ENCODE results near the gene DYRK1B.
"Not testable (repeated sequence)": the region's sequence is repeated elsewhere in the genome, so short reads cannot be mapped to it uniquely, and the experiment has no call there.

DYRK1B gene

GRCh38 chr19:39818626-39819097 lies 15.3 kb downstream of the DYRK1B start:
- DNase-seq, result no peak

GRCh38 chr19:39817888-39818561 lies 15.9 kb downstream of the DYRK1B start:
- in situ Hi-C loops (cut with HindIII; ENCODE audit: low pct_ligation_motif_present, low pct_unique_long_range_greater_than_20kb, low sequenced_read_pairs), result no loop called here
- no peak for DNase-seq

More at GRCh38 chr19:39818626-39819097, 15.3 kb downstream of the DYRK1B start:
- in situ Hi-C loops (cut with HindIII; ENCODE audit: low pct_ligation_motif_present, low pct_unique_long_range_greater_than_20kb, low sequenced_read_pairs), result no loop called here

- in situ Hi-C loops (cut with HindIII; ENCODE audit: low pct_ligation_motif_present, low pct_unique_long_range_greater_than_20kb, low sequenced_read_pairs), result no loop called here
- no peak for DNase-seq
Observed at GRCh38 chr19:39816287-39817048, 17.5 kb downstream of the DYRK1B start.

GRCh38 chr19:39814595-39814994 lies 19.4 kb downstream of the DYRK1B start:
- DNase-seq, result no peak
- in situ Hi-C loops (cut with HindIII; ENCODE audit: low pct_ligation_motif_present, low pct_unique_long_range_greater_than_20kb, low sequenced_read_pairs), result no loop called here

GRCh38 chr19:39814111-39814510 lies 19.9 kb downstream of the DYRK1B start:
- in situ Hi-C loops (cut with HindIII; ENCODE audit: low pct_ligation_motif_present, low pct_unique_long_range_greater_than_20kb, low sequenced_read_pairs); DNase-seq: not testable (repeated sequence)

GRCh38 chr19:39813264-39813993 lies 20.5 kb downstream of the DYRK1B start:
- in situ Hi-C loops (cut with HindIII; ENCODE audit: low pct_ligation_motif_present, low pct_unique_long_range_greater_than_20kb, low sequenced_read_pairs), result no loop called here

GRCh38 chr19:39811064-39811463 lies 22.9 kb downstream of the DYRK1B start:
- in situ Hi-C loops (cut with HindIII; ENCODE audit: low pct_ligation_motif_present, low pct_unique_long_range_greater_than_20kb, low sequenced_read_pairs), result no loop called here
- DNase-seq, result no peak

More at GRCh38 chr19:39813264-39813993, 20.5 kb downstream of the DYRK1B start:
- DNase-seq, result no peak

GRCh38 chr19:39810424-39810823 lies 23.5 kb downstream of the DYRK1B start:
- in situ Hi-C loops (cut with HindIII; ENCODE audit: low pct_ligation_motif_present, low pct_unique_long_range_greater_than_20kb, low sequenced_read_pairs), result no loop called here
- DNase-seq, result no peak

GRCh38 chr19:39809368-39809767 lies 24.6 kb downstream of the DYRK1B start:
- no peak for DNase-seq
- in situ Hi-C loops (cut with HindIII; ENCODE audit: low pct_ligation_motif_present, low pct_unique_long_range_greater_than_20kb, low sequenced_read_pairs), result no loop called here

- in situ Hi-C loops (cut with HindIII; ENCODE audit: low pct_ligation_motif_present, low pct_unique_long_range_greater_than_20kb, low sequenced_read_pairs); DNase-seq: not testable (repeated sequence)
Observed at GRCh38 chr19:39808688-39809087, 25.3 kb downstream of the DYRK1B start.

GRCh38 chr19:39807846-39808364 lies 26.1 kb downstream of the DYRK1B start:
- in situ Hi-C loops (cut with HindIII; ENCODE audit: low pct_ligation_motif_present, low pct_unique_long_range_greater_than_20kb, low sequenced_read_pairs), result no loop called here
- no peak for DNase-seq

- in situ Hi-C loops (cut with HindIII; ENCODE audit: low pct_ligation_motif_present, low pct_unique_long_range_greater_than_20kb, low sequenced_read_pairs), result no loop called here
- DNase-seq, result no peak
Observed at GRCh38 chr19:39805104-39805503, 28.9 kb downstream of the DYRK1B start.

GRCh38 chr19:39802958-39803357 lies 31.0 kb downstream of the DYRK1B start:
- in situ Hi-C loops (cut with HindIII; ENCODE audit: low pct_ligation_motif_present, low pct_unique_long_range_greater_than_20kb, low sequenced_read_pairs), result no loop called here
- no peak for DNase-seq

- in situ Hi-C loops (cut with HindIII; ENCODE audit: low pct_ligation_motif_present, low pct_unique_long_range_greater_than_20kb, low sequenced_read_pairs), result no loop called here
- DNase-seq, result no peak
Observed at GRCh38 chr19:39797083-39797482, 36.9 kb downstream of the DYRK1B start.

GRCh38 chr19:39796000-39796498 lies 37.9 kb downstream of the DYRK1B start:
- in situ Hi-C loops (cut with HindIII; ENCODE audit: low pct_ligation_motif_present, low pct_unique_long_range_greater_than_20kb, low sequenced_read_pairs), result no loop called here
- no peak for DNase-seq

GRCh38 chr19:39795001-39795400 lies 39.0 kb downstream of the DYRK1B start:
- no peak for DNase-seq
- in situ Hi-C loops (cut with HindIII; ENCODE audit: low pct_ligation_motif_present, low pct_unique_long_range_greater_than_20kb, low sequenced_read_pairs), result no loop called here

GRCh38 chr19:39792999-39793546 lies 40.9 kb downstream of the DYRK1B start:
- peak; percentile 65 for DNase-seq
- in situ Hi-C loops (cut with HindIII; ENCODE audit: low pct_ligation_motif_present, low pct_unique_long_range_greater_than_20kb, low sequenced_read_pairs), result no loop called here

- in situ Hi-C loops (cut with HindIII; ENCODE audit: low pct_ligation_motif_present, low pct_unique_long_range_greater_than_20kb, low sequenced_read_pairs), result no loop called here
- no peak for DNase-seq
Observed at GRCh38 chr19:39788244-39788643, 45.7 kb downstream of the DYRK1B start.

Measured in ACHN (cell line).